Stimulated activated CD4-positive, alpha-beta T cell treated with anti-CD3 and anti-CD28 coated beads, Interleukin-1b, Interleukin-23, amount 100 ng/mL, for 1 hour (primary cell): ENCODE results near the gene GRM4.
"Not testable (repeated sequence)": the region's sequence is repeated elsewhere in the genome, so short reads cannot be mapped to it uniquely, and the experiment has no call there.

Source experiments
- DNase-seq, 2 donors: peaks; one replicate each; pipeline ENCODE4 v3.0.0-alpha.2; 2020; ENCODE audit warnings: low read depth in 2 of 2

GRM4 gene

GRCh38 chr6:34022873-34023255 lies 123.0 kb downstream of the GRM4 start:
- DNase-seq = no peak

- no peak for DNase-seq
Observed at GRCh38 chr6:34022250-34022872, 123.5 kb downstream of the GRM4 start.

- DNase-seq = no peak
Observed at GRCh38 chr6:34021554-34022190, 124.2 kb downstream of the GRM4 start.

- DNase-seq = no peak
Observed at GRCh38 chr6:34020807-34021553, 124.9 kb downstream of the GRM4 start.

DNA sequence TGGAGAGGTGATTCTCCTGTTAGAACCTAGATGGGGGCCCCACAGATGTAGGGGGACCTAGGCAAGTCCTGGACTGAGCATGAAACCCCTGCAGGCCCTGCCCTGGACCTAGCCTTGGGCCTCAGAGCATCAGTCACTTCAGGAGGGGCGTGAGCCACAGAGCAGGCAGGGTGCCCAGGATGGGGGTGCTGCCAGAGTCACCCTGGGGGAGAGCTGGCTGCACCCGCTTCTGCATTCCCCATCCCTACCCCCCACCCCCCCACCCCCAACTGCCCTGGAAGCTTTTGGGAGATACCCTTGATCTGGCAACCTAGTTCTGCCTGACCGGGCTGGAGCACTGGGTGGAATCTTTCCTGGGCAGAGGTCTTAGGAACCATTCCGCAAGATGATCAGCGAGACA lies 125.6 kb downstream of the GRM4 start:
- no peak for DNase-seq

GRCh38 chr6:34018961-34019606 lies 126.8 kb downstream of the GRM4 start:
- no peak for DNase-seq

GRCh38 chr6:34018026-34018425 lies 127.9 kb downstream of the GRM4 start:
- no peak for DNase-seq

DNA sequence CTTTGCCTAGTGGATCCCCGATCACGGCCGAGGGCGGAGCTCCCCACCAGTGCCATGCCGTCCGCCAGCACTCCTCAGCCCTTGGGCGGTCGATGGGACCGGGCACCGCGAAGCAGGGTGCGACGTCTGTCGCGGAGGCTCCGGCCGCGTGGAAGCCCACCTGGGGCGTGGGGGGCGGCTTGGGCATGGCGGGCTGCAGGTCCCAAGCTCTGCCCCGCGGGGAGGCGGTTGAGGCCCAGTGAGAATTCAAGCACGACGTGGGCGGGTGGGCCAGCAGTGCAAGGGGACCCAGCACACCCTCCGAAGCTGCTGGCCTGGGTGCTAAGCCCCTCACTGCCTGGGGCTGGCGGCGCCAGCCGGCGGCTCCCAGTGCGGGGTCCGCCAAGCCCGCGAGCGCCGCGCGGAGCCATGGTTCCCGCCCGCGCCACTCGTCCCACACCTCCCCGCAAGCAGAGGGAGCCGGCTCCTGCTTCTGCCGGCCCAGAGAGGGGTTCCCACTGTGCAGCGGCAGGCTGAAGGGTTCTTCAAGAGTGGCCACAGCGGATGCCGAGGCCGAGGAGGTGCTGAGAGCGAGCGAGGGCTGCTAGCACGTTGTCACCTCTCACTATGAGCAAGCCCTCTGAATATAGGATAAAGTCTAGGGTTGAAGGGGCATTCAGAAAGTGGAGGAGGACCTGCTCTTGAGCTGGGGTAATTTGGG lies 128.6 kb downstream of the GRM4 start:
- DNase-seq = no peak

- DNase-seq = not testable (repeated sequence)
Observed at GRCh38 chr6:34016573-34016972, 129.3 kb downstream of the GRM4 start.

DNA sequence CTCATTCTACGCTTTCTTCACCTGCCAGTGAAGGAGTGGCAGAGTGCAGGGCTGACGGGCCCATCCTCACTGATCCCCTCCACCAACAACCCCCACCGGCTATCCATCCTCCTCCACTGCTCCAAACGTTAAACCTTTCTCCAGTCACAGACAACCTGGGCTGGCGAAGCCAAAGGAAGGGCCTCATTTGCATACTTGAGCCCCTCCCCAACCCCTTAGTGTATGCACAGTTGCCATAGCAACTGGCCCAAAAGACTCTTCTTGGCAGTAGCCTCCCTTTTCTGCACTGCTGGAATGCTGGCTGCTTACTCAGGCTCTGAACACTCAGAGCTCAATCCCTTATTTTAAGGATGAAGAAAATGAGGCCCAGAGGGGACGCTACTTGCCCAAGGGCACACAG lies 130.3 kb downstream of the GRM4 start:
- no peak for DNase-seq

- DNase-seq = no peak
Observed at GRCh38 chr6:34011264-34011663, 134.6 kb downstream of the GRM4 start.

GRCh38 chr6:34005901-34006531 lies 139.9 kb downstream of the GRM4 start:
- no peak for DNase-seq

- no peak for DNase-seq
Observed at GRCh38 chr6:34004706-34005105, 141.2 kb downstream of the GRM4 start.

DNA sequence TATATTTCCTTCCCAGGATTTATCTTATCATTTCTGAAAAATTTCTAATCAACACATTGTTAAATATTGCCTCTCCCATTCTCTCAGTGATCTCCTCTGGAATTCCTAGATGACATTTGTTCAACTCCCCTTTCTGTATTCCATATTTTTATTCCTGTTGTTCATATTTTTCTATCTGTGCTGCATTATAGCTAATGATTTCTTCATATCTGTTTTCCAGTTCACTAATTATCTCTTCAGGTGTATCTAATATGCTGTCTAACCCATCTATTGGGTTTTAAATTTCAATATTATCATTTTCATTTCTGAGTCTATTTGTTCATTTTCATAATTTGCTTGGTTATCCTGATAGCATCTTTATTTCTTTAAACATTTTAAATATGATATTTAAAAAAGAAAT lies 141.9 kb downstream of the GRM4 start:
- no peak for DNase-seq

DNA sequence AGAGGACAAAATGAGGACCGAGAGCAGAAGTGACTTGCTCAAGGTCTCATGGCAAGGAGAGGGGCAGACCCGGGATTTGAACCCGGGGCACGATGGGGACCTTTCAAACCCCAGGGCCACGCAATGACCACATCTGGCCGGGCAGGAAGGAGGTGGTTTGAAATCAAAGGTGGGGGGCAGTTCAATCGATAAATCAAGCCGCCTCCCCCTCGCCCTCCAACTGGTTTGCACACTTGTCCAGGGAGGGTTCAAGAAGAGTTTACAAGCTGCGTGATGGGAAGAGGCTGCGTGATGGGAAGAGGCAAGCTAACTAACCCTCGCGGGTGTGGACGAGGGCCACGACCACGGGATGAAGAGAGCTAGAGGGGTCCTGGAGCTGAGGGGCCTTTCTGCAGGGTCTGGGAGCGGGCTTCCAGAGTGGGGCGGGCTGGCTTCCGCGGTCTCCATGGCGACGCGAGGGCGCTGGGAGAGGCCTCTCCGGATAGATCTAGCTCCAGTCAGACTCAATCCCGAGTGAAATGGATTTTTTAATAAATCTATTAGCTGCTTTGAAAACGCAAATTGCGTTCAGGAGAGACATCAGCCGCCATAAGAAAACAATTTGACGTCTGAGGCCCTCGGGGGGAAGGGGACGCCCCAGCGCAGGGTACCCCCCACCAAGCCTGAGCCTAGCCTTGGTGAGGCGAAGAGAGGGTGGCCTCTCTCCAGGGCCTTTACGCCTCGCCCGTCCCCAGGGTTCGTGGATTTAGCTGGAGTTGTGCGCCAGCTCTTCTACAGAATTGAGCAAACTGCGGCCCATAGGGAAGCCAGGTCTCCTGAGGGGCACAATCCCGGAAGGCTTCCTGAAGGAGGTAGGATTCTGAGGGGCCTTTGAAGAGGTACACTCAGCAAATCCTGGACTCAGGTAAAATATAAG lies 143.9 kb downstream of the GRM4 start:
- no peak for DNase-seq

GRCh38 chr6:34000281-34000680 lies 145.6 kb downstream of the GRM4 start:
- no peak for DNase-seq

DNA sequence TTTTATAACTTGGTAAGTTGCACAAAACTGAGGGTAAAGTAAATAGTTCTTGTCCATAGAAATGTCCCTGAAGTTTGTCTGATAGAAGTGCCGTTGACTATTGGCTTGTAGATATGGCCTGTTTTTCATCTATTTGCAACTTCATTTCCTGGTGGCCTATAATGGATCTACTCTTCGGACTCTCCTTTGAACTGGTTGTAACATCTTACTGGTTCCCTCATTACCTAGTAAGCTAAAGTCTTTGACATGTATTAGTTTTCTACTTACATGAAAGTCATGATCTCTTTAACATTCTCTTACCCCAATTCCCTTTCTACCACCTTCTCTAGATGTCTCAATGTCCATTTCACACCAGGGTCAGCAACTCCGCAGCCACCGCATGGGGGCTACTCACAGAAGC lies 146.3 kb downstream of the GRM4 start:
- DNase-seq = no peak

DNA sequence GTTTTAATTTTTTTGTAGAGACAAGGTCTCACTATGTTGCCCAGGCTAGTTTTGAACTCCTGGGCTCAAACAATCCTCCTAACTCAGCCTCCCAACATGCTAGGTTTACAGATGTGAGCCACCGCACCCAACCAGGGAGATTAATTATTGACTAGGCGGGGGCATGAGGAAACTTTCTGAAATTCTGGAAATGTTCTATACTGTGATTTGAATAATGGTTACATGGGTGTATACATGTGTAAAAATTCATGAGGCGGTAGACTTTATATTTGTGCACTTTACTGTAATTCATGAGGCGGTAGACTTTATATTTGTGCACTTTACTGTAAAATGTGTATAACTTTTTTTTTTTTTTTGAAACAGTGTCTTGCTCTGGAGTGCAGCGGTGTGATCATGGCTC lies 147.2 kb downstream of the GRM4 start:
- no peak for DNase-seq

GRCh38 chr6:33997265-33997664 lies 148.6 kb downstream of the GRM4 start:
- DNase-seq = no peak

GRCh38 chr6:33996120-33996475 lies 149.8 kb downstream of the GRM4 start:
- DNase-seq = no peak
